Pancreas (tissue), 10 donors: Measurements from ENCODE around the gene PCTP. TPM values are rescaled to one million over a fixed set of nuclear protein-coding genes. Genes with fewer than 3 reads are reported as not detected.
A peak's percentile ranks its signal among the peaks of the same experiment; 100 is the strongest.

Experiments
- ATAC-seq, 4 donors: fragments of 200-7000 bp; cut with Tn5 transposase; one replicate each; pipeline versions ENCODE4 v1.8.0 to v1.9.1; 2020; ENCODE audit warnings: mild to moderate bottlenecking in 4 of 4, moderate library complexity in 4 of 4
- DNase-seq, 6 donors: peaks; one replicate each; pipeline ENCODE4 v3.0.0-alpha.2; 2020
- FAIRE-seq: peaks from 2 replicates; lab custom pipeline; 2012; peaks lifted over from hg19 to GRCh38; lab: Jason Lieb, UNC
- H3K27ac ChIP-seq, 4 donors: fragments of 200-600 bp; sonication (generic); 1 replicate in 3 of 4; 2 replicates in 1 of 4; pipeline versions ENCODE4 v1.5.0 to v1.8.0; 2020
- H3K27me3 ChIP-seq, 4 donors: fragments of 200-600 bp; one replicate each; pipeline ENCODE4 v1.8.0; 2021
- H3K36me3 ChIP-seq, 3 donors: fragments of 200-600 bp; sonication (generic) in 1 of 3; one replicate each; pipeline versions ENCODE4 v1.5.0 to v1.8.0; 2020 to 2021
- H3K4me1 ChIP-seq, 3 donors: fragments of 200-600 bp; one replicate each; pipeline ENCODE4 v1.8.0; 2021
- H3K4me3 ChIP-seq, 4 donors: fragments of 200-600 bp; sonication (generic) in 2 of 4; one replicate each; pipeline versions ENCODE4 v1.5.0 to v1.8.0; 2020 to 2021
- H3K9me3 ChIP-seq, 4 donors: fragments of 200-600 bp; one replicate each; pipeline ENCODE4 v1.8.0; 2021
- WGBS, 2 donors: extraction: QIAGEN DNeasy Blood & Tissue Kit; methylation state at CpG; one replicate each; pipeline ENCODE4 v1.1.7; 2013; 5-methylcytosine and 5-hydroxymethylcytosine counted together
- intact Hi-C, 3 donors: fragments of 100-400 bp; cut with DNase I; formaldehyde crosslinking; loops; one replicate each; pipeline versions ENCODE4 v1.11.1 to v1.14.2; 2022
- polyA plus RNA-seq, 2 donors: library from polyadenylated mRNA; stranded (reverse); fragments of 200-250 nt; gene quantifications; one replicate each; pipeline ENCODE4 v1.2.3, GENCODE V29; 2013
- total RNA-seq, 6 donors: library from RNA; stranded (reverse); fragmentation: NEBNext Ultra II Directional in 4 of 6; extraction: Animal tissue kit (Norgen Biotek cat#: 25700) in 4 of 6; gene quantifications; one replicate each; pipeline versions ENCODE4 v1.2.1 to v1.2.4, GENCODE V29; 2021 to 2023
- TF ChIP-seq, protein P1 (sequence below), 4 donors: fragments of 200-600 bp; sonication (generic) in 3 of 4; IDR thresholded peaks; one replicate each; pipeline versions ENCODE4 v1.5.0 to v1.8.0; 2021; ENCODE audit warnings: antibody characterized with exemption in 4 of 4
- donor health status: healthy with polysubstance abuse.
- donor health status: DM: no; HTN: no; CAD: no; lungs with moderate emphysema.
- donor health status: DM: no; HTN: no; CAD: no.
- donor health status: control.
- donor health status: control.
- donor health status: Bipolar disorder and iron deficiency.
- donor health status: DM: yes; HTN: yes; CAD: no.
- donor health status: DM: no; HTN: no; CAD: no.
- donor health status: DM: no; HTN: no; CAD: no.
- donor health status: DM: yes; HTN: yes; CAD: no.

The PCTP gene
- total and polyA plus RNA-seq, 8 donors = 3.9 to 9.3 (median 6.5) TPM

DNA sequence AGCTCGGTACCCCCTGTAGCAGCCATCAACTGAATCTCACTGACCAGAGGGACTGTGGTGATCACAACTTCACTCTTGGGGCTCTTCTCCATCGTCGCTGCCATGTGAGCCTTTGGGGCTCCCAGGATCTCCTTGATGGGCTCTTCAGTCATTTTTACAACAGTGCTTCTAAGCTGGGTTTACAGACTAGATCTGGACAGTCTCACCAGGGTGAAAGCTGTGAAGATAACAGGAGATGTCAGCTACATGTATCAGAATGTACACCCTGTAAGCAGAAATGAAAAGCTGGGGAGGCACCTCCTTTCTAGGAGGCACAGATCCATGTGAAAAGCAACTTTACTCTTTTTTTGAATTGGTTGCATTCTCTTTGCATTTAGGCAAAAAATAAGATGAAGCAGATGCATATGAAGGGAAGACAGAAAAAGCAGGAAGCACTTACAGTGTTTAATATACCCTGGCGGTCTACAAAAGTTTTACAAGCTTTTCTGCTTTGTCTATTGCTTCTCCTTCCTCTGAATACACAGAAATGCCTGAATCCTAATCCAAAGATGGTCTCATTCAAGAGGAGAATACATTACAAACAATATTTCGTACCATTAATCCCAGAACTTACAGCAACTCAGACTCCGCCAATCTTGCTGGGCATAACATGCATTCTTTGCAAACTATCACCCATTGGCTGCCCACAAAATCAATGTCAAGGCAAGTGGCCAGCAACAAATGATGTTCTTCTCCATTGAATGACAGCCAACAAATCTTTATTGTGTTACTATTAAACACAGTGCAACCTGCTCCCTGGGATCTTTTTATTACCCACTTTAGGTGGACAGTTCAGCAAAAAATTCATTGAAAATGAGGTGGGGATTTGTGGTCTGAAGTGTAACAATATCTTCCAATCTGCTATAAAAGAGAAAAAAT is 29.7 kb upstream of the PCTP start:
- FAIRE-seq (no peak), DNase-seq (no peak), ATAC-seq (no peak)
- Histone ChIP-seq H3K27me3 (no peaks in the 10 kb centered on the region), H3K9me3 (no peaks in the 10 kb centered on the region), H3K27ac (no peak overlapping the region), H3K4me3 (no peak overlapping the region), H3K4me1 (no peaks in the 10 kb centered on the region), H3K36me3 (no peaks in the 10 kb centered on the region)
- TF ChIP-seq, protein P1, sequence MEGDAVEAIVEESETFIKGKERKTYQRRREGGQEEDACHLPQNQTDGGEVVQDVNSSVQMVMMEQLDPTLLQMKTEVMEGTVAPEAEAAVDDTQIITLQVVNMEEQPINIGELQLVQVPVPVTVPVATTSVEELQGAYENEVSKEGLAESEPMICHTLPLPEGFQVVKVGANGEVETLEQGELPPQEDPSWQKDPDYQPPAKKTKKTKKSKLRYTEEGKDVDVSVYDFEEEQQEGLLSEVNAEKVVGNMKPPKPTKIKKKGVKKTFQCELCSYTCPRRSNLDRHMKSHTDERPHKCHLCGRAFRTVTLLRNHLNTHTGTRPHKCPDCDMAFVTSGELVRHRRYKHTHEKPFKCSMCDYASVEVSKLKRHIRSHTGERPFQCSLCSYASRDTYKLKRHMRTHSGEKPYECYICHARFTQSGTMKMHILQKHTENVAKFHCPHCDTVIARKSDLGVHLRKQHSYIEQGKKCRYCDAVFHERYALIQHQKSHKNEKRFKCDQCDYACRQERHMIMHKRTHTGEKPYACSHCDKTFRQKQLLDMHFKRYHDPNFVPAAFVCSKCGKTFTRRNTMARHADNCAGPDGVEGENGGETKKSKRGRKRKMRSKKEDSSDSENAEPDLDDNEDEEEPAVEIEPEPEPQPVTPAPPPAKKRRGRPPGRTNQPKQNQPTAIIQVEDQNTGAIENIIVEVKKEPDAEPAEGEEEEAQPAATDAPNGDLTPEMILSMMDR (IDR thresholded peaks at IDR 0.05) = no peak
- intact Hi-C loops = no loop called here
- WGBS, 2 donors = 64 to 72% methylated on average over 6 of the region's 6 CpGs

DNA sequence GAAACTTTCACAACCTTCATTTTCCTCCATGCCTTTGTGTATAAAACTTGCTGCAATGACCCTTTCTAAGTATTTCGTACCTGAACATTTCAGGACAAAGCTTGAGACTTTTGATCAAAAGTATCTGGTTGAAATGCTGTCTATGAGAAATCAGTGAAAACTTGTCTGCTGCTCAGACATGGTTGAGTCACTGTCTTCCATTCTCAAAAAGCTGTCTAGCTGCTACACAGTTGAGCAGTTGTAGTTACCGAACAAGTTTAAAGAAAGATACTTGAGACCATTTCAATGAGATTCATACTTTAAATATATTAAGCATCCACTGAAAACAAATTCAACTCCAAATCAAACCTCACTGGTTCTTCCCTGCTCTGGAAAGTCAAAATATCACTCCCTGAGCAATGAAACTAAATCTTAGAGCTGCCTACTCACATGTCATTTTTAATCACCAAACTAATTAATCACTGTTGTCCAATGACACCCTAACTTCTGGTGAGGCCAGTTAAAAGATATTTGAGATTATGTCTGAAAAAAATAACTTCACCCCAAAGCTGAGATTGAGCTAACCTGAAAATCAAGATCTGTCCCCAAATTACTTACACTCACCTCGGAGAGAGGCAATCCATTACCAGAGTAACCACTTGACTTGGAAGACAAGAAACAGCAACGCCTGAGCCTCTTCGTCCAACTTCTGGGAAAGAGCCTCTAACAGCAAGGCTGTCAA is 28.7 kb upstream of the PCTP start:
- ATAC-seq = no peak
- no peak for DNase-seq
- intact Hi-C loops = no loop called here
- no peaks in the 10 kb centered on the region for H3K36me3 ChIP-seq
- no peaks in the 10 kb centered on the region for H3K27me3 ChIP-seq
- no peak overlapping the region for H3K27ac ChIP-seq
- no peak for FAIRE-seq
- 42 to 50% methylated on average over 5 of the region's 5 CpGs for WGBS, 2 donors
- no peaks in the 10 kb centered on the region for H3K4me1 ChIP-seq
- TF ChIP-seq, protein P1 (IDR thresholded peaks at IDR 0.05) = no peak
- H3K4me3 ChIP-seq = no peak overlapping the region
- no peaks in the 10 kb centered on the region for H3K9me3 ChIP-seq

- intact Hi-C loops = no loop called here
- ATAC-seq (peak in 1 of 4 donors; percentile 51), FAIRE-seq (no peak), DNase-seq (no peak)
- no peaks in the 10 kb centered on the region for H3K36me3 ChIP-seq
- H3K27ac ChIP-seq = no peak within 1 kb of the TSS
- 22 to 26% methylated on average over 12 of the region's 12 CpGs for WGBS, 2 donors
- no peak within 1 kb of the TSS for H3K4me3 ChIP-seq
- H3K4me1 ChIP-seq = no peaks in the 10 kb centered on the region
- no peaks in the 10 kb centered on the region for H3K27me3 ChIP-seq
- H3K9me3 ChIP-seq = no peaks in the 10 kb centered on the region
- TF ChIP-seq, protein P1 (IDR thresholded peaks at IDR 0.05) = no peak
Measured at GRCh38 chr17:55722742-55723487, 27.9 kb upstream of the PCTP start, which contains the start of gene TMEM100. TSS of gene TMEM100 (minus strand) at chr17:55722864. CDS start at chr17:55721070, 1,794 bp downstream.

- no peak overlapping the region for H3K4me3 ChIP-seq
- DNase-seq (no peak), FAIRE-seq (no peak), ATAC-seq (no peak)
- intact Hi-C loops = no loop called here
- no peaks in the 10 kb centered on the region for H3K4me1 ChIP-seq
- no peaks in the 10 kb centered on the region for H3K27me3 ChIP-seq
- no peaks in the 10 kb centered on the region for H3K36me3 ChIP-seq
- H3K9me3 ChIP-seq = no peaks in the 10 kb centered on the region
- no peak overlapping the region for H3K27ac ChIP-seq
- TF ChIP-seq, protein P1 (IDR thresholded peaks at IDR 0.05) = no peak
Measured at GRCh38 chr17:55723488-55723848, 27.4 kb upstream of the PCTP start.
